SU-DHL-6 (cell line): ENCODE results near the gene TNIK.
A peak's percentile ranks its signal among the peaks of the same experiment; 100 is the strongest.

Experiments used
- H2AFZ ChIP-seq: fragments of 200-600 bp; sonication (generic); 2 replicates; pipeline ENCODE4 v1.6.1; 2014; ENCODE audit warnings: low read depth, mild to moderate bottlenecking, moderate library complexity, mixed read lengths, antibody characterized with exemption, low read length; ENCODE audit not compliant: severe bottlenecking
- H3F3A ChIP-seq: fragments of 200-600 bp; shearing (Covaris generic); 2 replicates; pipeline ENCODE4 v1.6.0; 2016; ENCODE audit warnings: antibody characterized with exemption, mild to moderate bottlenecking; ENCODE audit not compliant: insufficient read depth
- H3K27ac ChIP-seq: fragments of 200-600 bp; sonication (generic); 2 replicates; pipeline ENCODE4 v1.5.1; 2016; ENCODE audit warnings: low read depth, mild to moderate bottlenecking, low read length, moderate library complexity, mixed read lengths
- H3K27me3 ChIP-seq: fragments of 200-600 bp; sonication (generic), shearing (Covaris generic); 2 replicates; pipeline ENCODE4 v1.6.0; 2014; ENCODE audit warnings: mild to moderate bottlenecking, low read length
- H3K36me3 ChIP-seq: fragments of 200-600 bp; sonication (generic); 2 replicates; pipeline ENCODE4 v1.6.1; 2014; ENCODE audit warnings: mild to moderate bottlenecking, low read length, mixed read lengths
- H3K4me2 ChIP-seq: fragments of 300-600, 200-600 bp; shearing (Covaris generic), sonication (generic); 2 replicates; pipeline ENCODE4 v1.6.0; 2014; ENCODE audit warnings: low read length, low read depth, mild to moderate bottlenecking; ENCODE audit not compliant: poor library complexity, severe bottlenecking
- H3K4me3 ChIP-seq: fragments of 200-600 bp; sonication (generic); 2 replicates; pipeline ENCODE4 v1.5.1; 2014; ENCODE audit warnings: antibody characterized with exemption, low read length, mild to moderate bottlenecking, mixed read lengths; ENCODE audit not compliant: insufficient read depth, poor library complexity, severe bottlenecking
- H3K79me2 ChIP-seq: fragments of 200-600 bp; sonication (generic); 2 replicates; pipeline ENCODE4 v1.6.1; 2014; ENCODE audit warnings: mild to moderate bottlenecking, low read length, moderate library complexity; ENCODE audit not compliant: insufficient read depth
- H3K9ac ChIP-seq: fragments of 200-600 bp; sonication (generic); 2 replicates; pipeline ENCODE4 v1.7.0; 2014; ENCODE audit warnings: mild to moderate bottlenecking, low read length
- H3K9me2 ChIP-seq: fragments of 200-600 bp; sonication (generic); replicated peaks from 2 replicates; pipeline ENCODE4 v1.6.1; 2014; ENCODE audit warnings: low read length; ENCODE audit not compliant: insufficient read depth
- H3K9me3 ChIP-seq: fragments of 200-600 bp; sonication (generic); 2 replicates; pipeline ENCODE4 v1.6.1; 2014; ENCODE audit warnings: low read length, mixed read lengths; ENCODE audit not compliant: insufficient read depth
- H4K20me1 ChIP-seq: fragments of 200-600 bp; sonication (generic); 2 replicates; pipeline ENCODE4 v1.6.1; 2014; ENCODE audit warnings: low read depth, mild to moderate bottlenecking, antibody characterized with exemption, low read length, moderate library complexity, mixed read lengths
- EZH2phosphoT487 ChIP-seq: fragments of 200-600 bp; sonication (generic), shearing (Covaris generic); conservative IDR thresholded peaks from 2 replicates; pipeline ENCODE4 v1.6.1; 2018; ENCODE audit warnings: mild to moderate bottlenecking, antibody characterized with exemption, low read length, moderate library complexity, mixed read lengths
- TF ChIP-seq, protein P1 (sequence below): fragments of 200-600 bp; sonication (generic); IDR thresholded peaks from one replicate; pipeline ENCODE4 v1.5.1; 2017; ENCODE audit warnings: antibody characterized with exemption, mild to moderate bottlenecking, low read length, moderate library complexity; ENCODE audit not compliant: insufficient read depth, poor library complexity, severe bottlenecking

TNIK gene

GRCh38 chr3:171495413-171495812, 35.2 kb upstream of the TNIK start:
- Histone ChIP-seq H3F3A (no peaks in the 10 kb centered on the region), H3K9me3 (no peaks in the 10 kb centered on the region), H3K36me3 (no peaks in the 10 kb centered on the region), H4K20me1 (no peaks in the 10 kb centered on the region), H2AFZ (no peak overlapping the region), H3K79me2 (no peaks in the 10 kb centered on the region), H3K27me3 (no peaks in the 10 kb centered on the region), H3K9ac (no peak overlapping the region), H3K27ac (no peak overlapping the region), H3K9me2 (no peaks in the 10 kb centered on the region), H3K4me3 (no peak overlapping the region), H3K4me2 (no peak overlapping the region)
- TF ChIP-seq, protein P1, sequence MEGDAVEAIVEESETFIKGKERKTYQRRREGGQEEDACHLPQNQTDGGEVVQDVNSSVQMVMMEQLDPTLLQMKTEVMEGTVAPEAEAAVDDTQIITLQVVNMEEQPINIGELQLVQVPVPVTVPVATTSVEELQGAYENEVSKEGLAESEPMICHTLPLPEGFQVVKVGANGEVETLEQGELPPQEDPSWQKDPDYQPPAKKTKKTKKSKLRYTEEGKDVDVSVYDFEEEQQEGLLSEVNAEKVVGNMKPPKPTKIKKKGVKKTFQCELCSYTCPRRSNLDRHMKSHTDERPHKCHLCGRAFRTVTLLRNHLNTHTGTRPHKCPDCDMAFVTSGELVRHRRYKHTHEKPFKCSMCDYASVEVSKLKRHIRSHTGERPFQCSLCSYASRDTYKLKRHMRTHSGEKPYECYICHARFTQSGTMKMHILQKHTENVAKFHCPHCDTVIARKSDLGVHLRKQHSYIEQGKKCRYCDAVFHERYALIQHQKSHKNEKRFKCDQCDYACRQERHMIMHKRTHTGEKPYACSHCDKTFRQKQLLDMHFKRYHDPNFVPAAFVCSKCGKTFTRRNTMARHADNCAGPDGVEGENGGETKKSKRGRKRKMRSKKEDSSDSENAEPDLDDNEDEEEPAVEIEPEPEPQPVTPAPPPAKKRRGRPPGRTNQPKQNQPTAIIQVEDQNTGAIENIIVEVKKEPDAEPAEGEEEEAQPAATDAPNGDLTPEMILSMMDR: no peak
- TF ChIP-seq EZH2phosphoT487: no peak

- Histone ChIP-seq H3K79me2 (no peaks in the 10 kb centered on the region), H3K4me2 (no peak overlapping the region), H3K9ac (no peak overlapping the region), H3K4me3 (no peak overlapping the region), H3K36me3 (no peaks in the 10 kb centered on the region), H3K9me2 (no peaks in the 10 kb centered on the region), H4K20me1 (no peaks in the 10 kb centered on the region), H3K27me3 (no peaks in the 10 kb centered on the region), H2AFZ (no peak overlapping the region), H3K27ac (no peak overlapping the region), H3F3A (no peaks in the 10 kb centered on the region), H3K9me3 (no peaks in the 10 kb centered on the region)
- no peak for TF ChIP-seq EZH2phosphoT487
- TF ChIP-seq, protein P1: no peak
Measured at GRCh38 chr3:171494457-171495109, 34.4 kb upstream of the TNIK start.

DNA sequence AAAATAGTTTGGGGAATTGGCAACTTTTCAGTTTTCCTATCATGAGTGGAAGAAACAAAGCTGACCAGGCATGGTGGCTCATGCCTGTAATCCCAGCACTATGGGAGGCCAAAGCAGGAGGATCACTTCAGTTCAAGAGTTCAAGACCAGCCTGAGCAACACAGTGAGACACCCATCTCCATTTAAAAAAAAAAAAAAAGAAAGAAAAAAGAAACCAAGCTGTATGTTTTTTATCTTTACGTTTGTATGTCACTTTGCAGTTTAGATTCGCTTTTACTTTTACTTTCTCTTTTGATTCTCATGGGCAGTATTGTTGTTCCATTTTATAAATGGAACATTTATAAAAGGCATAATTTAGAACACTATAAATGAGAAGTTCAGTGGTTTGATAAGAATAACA, 31.2 kb upstream of the TNIK start:
- H2AFZ ChIP-seq: no peak overlapping the region
- no peak overlapping the region for H3K27ac ChIP-seq
- H3K27me3 ChIP-seq: no peaks in the 10 kb centered on the region
- H3K4me2 ChIP-seq: peak overlapping the region; percentile 14
- H3K4me3 ChIP-seq: no peak overlapping the region
- TF ChIP-seq EZH2phosphoT487: no peak
- TF ChIP-seq, protein P1: no peak
- H3K9me3 ChIP-seq: no peaks in the 10 kb centered on the region
- no peaks in the 10 kb centered on the region for H3K36me3 ChIP-seq
- H3K9me2 ChIP-seq: no peaks in the 10 kb centered on the region; the same call in 1 of the 2 replicates
- H3F3A ChIP-seq: no peaks in the 10 kb centered on the region
- no peaks in the 10 kb centered on the region for H4K20me1 ChIP-seq
- H3K79me2 ChIP-seq: no peaks in the 10 kb centered on the region
- H3K9ac ChIP-seq: no peak overlapping the region
